Lower lobe of right lung (tissue), 2 donors: ENCODE results near the gene SMO. TPM values are rescaled to one million over a fixed set of nuclear protein-coding genes. Genes with fewer than 3 reads are reported as not detected.
A peak's percentile ranks its signal among the peaks of the same experiment; 100 is the strongest.
"Not testable (repeated sequence)": the region's sequence is repeated elsewhere in the genome, so short reads cannot be mapped to it uniquely, and the experiment has no call there.

Experiments used
- ATAC-seq, 2 donors: fragments of 200-7000 bp; cut with Tn5 transposase; one replicate each; pipeline ENCODE4 v1.9.1; 2020 to 2022; ENCODE audit warnings: mild to moderate bottlenecking in 2 of 2, moderate library complexity in 2 of 2
- DNase-seq: peaks from one replicate; pipeline ENCODE4 v3.0.0-alpha.2; 2020
- H3K27ac ChIP-seq: fragments of 200-600 bp; one replicate; pipeline ENCODE4 v1.8.0; 2022
- H3K27me3 ChIP-seq: fragments of 200-600 bp; one replicate; pipeline ENCODE4 v1.8.0; 2022; ENCODE audit warnings: low read depth
- H3K36me3 ChIP-seq: fragments of 200-600 bp; one replicate; pipeline ENCODE4 v1.8.0; 2022; ENCODE audit warnings: mild to moderate bottlenecking
- H3K4me1 ChIP-seq: fragments of 200-600 bp; one replicate; pipeline ENCODE4 v1.8.0; 2022
- H3K4me3 ChIP-seq: fragments of 200-600 bp; one replicate; pipeline ENCODE4 v1.8.0; 2022; ENCODE audit warnings: mild to moderate bottlenecking
- H3K9me3 ChIP-seq: fragments of 200-600 bp; one replicate; pipeline ENCODE4 v1.8.0; 2022
- CTCF ChIP-seq: fragments of 200-600 bp; IDR thresholded peaks from one replicate; pipeline ENCODE4 v1.8.0; 2022; ENCODE audit warnings: antibody characterized with exemption, mild to moderate bottlenecking
- intact Hi-C: fragments of 100-400 bp; cut with DNase I; formaldehyde crosslinking; loops from one replicate; pipeline ENCODE4 v1.11.0; 2022
- total RNA-seq: library from RNA; stranded (reverse); fragmentation: NEBNext Ultra II Directional; extraction: Animal tissue kit (Norgen Biotek cat#: 25700); gene quantifications from one replicate; pipeline ENCODE4 v1.2.1, GENCODE V29; 2021
- donor health status: DM: no; HTN: yes; CAD: no; lungs with severe emphysema.

The SMO gene
- total RNA-seq, 1 donor from 2014 or later: 3.1 TPM

- TF ChIP-seq CTCF: no peak
- ATAC-seq: no peak
- no peaks in the 10 kb centered on the region for H3K36me3 ChIP-seq
- H3K27ac ChIP-seq: no peak overlapping the region
- H3K4me3 ChIP-seq: no peak overlapping the region
- H3K27me3 ChIP-seq: no peaks in the 10 kb centered on the region
- H3K4me1 ChIP-seq: peaks cover 4% of the 10 kb centered on the region
- DNase-seq: no peak
- no peaks in the 10 kb centered on the region for H3K9me3 ChIP-seq
- intact Hi-C loops: no loop called here
Observed at GRCh38 chr7:129213828-129214227, 25.4 kb downstream of the SMO start.

DNA sequence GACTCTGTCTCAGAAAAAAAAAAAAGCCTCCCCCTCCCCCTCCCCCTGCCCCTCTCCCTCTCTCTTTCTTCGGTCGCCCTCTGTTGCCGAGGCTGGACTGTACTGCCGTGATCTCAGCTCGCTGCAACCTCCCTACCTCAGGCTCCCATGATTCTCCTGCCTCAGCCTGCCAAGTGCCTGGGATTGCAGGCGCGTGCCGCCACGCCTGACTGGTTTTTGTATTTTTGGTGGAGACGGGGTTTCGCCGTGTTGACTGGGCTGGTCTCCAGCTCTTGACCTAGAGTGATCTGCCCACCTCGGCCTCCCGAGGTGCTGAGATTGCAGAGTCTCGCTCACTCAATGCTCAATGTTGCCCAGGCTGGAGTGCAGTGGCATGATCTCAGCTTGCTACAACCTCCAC lies 27.3 kb downstream of the SMO start:
- H3K4me3 ChIP-seq, H3K4me1 ChIP-seq, ATAC-seq, DNase-seq, H3K27ac ChIP-seq, H3K27me3 ChIP-seq, intact Hi-C loops, H3K36me3 ChIP-seq, H3K9me3 ChIP-seq: not testable (repeated sequence)

DNA sequence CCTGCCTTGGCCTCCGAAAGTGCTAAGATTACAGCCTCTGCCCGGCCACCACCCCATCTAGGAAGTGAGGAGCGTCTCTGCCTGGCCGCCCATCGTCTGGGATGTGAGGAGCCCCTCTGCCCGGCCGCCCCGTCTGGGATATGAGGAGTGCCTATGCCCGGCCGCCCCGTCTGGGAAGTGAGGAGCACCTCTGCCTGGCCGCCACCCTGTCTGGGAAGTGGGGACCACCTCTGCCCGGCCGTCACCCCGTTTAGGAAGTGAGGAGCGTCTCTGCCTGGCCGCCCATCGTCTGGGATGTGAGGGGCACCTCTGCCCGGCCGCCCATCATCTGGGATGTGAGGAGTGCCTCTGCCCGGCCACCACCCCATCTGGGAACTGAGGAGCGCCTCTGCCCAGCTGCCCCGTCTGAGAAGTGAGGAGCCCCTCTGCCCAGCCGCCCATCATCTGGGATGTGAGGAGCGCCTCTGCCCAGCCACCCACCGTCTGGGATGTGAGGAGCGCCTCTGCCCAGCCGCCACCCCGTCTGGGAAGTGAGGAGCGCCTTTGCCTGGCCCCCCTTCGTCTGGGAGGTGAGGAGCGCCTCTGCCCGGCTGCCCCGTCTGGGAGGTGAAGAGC lies 27.8 kb downstream of the SMO start:
- H3K4me3 ChIP-seq, H3K36me3 ChIP-seq, DNase-seq, H3K9me3 ChIP-seq, intact Hi-C loops, H3K27ac ChIP-seq, ATAC-seq, H3K27me3 ChIP-seq, H3K4me1 ChIP-seq: not testable (repeated sequence)

DNA sequence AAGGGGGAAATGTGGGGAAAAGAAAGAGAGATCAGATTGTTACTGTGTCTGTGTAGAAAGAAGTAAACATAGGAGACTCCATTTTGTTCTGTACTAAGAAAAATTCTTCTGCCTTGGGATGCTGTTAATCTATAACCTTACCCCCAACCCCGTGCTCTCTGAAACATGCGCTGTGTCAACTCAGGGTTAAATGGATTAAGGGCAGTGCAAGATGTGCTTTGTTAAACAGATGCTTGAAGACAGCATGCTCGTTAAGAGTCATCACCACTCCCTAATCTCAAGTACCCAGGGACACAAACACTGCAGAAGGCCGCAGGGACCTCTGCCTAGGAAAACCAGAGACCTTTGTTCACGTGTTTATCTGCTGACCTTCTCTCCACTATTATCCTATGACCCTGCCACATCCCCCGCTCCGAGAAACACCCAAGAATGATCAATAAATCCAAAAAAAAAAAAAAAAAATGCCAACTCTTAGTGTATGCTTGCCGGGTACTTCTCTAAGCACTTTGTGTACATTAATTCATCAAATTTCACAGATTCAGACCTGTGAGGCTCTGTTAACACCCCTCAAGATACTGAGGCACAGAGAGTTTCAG lies 28.5 kb downstream of the SMO start:
- H3K27ac ChIP-seq, H3K4me3 ChIP-seq, H3K36me3 ChIP-seq, H3K27me3 ChIP-seq, H3K4me1 ChIP-seq, DNase-seq, H3K9me3 ChIP-seq, intact Hi-C loops, ATAC-seq: not testable (repeated sequence)

DNA sequence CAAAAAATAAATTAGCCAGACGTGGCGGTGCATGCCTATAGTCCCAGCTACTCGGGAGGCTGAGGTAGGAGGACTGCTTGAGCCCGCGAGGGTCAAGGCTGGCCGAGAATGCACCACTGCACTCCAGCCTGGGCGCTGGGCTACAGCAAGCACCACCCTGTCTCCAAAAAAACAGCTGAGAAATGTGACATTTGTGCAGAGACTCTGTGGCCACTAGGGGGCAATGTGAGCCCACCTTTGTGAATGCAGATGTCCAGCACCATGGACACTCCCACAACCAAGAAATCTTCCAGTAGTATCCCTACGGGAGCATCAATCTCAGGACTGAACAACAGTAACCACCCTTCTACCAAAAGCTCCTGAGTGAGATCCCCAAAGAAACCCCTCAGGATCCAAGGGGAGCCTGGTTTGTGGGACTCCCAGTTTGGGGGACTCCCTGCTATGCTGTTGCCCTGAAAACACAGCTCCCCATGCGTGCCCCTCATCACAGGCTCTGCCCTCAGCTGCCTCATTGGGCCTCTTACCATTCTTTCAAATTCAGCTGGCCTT lies 30.2 kb downstream of the SMO start:
- intact Hi-C loops: no loop called here
- DNase-seq (peak; percentile 82), ATAC-seq (peak; percentile 92 to 95)
- Histone ChIP-seq H3K9me3 (no peaks in the 10 kb centered on the region), H3K27ac (no peak overlapping the region), H3K36me3 (no peaks in the 10 kb centered on the region), H3K27me3 (no peaks in the 10 kb centered on the region), H3K4me1 (peaks cover 4% of the 10 kb centered on the region), H3K4me3 (no peak overlapping the region)
- TF ChIP-seq CTCF: peak; percentile 93

DNA sequence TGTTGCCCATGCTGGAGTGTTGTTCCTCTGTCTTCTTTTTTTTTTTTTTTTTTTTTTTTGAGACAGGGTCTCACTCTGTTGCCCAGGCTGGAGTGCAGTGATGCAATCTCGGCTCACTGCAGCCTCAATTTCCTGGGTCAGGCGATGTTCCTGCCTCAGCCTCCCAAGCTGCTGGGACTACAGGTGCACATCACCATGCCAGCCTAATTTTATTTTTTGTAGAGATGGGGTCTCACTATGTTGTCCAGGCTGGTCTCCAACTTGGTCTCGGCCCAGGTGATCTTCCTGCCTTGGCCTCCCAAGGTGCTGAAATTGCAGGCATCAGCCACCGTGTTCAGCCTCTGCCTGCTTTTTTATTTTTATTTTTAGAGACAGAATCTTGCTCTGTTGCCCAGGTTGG lies 30.7 kb downstream of the SMO start:
- H3K4me1 ChIP-seq, DNase-seq, intact Hi-C loops, ATAC-seq, H3K4me3 ChIP-seq, H3K27ac ChIP-seq, H3K27me3 ChIP-seq, H3K36me3 ChIP-seq, H3K9me3 ChIP-seq: not testable (repeated sequence)

GRCh38 chr7:129222064-129222463 lies 33.6 kb downstream of the SMO start:
- intact Hi-C loops: loop anchor here (10.0 kb wide), 1 partner anchor 73 kb away; no protein-coding TSS in a partner anchor
- DNase-seq: no peak
- ATAC-seq: no peak
- no peak overlapping the region for H3K4me3 ChIP-seq
- TF ChIP-seq CTCF: no peak
- no peak overlapping the region for H3K27ac ChIP-seq
- no peaks in the 10 kb centered on the region for H3K36me3 ChIP-seq
- H3K27me3 ChIP-seq: no peaks in the 10 kb centered on the region
- no peaks in the 10 kb centered on the region for H3K9me3 ChIP-seq
- peaks cover 19% of the 10 kb centered on the region for H3K4me1 ChIP-seq
